NCI-H446 treated with DMSO at 0.1 percent for 48 hours (cell line): Measurements from ENCODE around the gene UBASH3B.
A peak's percentile ranks its signal among the peaks of the same experiment; 100 is the strongest.
"Not testable (repeated sequence)": the region's sequence is repeated elsewhere in the genome, so short reads cannot be mapped to it uniquely, and the experiment has no call there.

ENCODE experiments used
- DNase-seq: peaks from one replicate; lab custom pipeline; 2025; lab: John Stamatoyannopoulos, UW

UBASH3B gene

GRCh38 chr11:122655527-122656072 lies at the start of gene UBASH3B:
Gene UBASH3B (plus strand): TSS chr11:122655722. CDS start chr11:122656050, 328 bp downstream.
- DNase-seq: peak; percentile 82

GRCh38 chr11:122607162-122607561 lies 48.4 kb upstream of the UBASH3B start:
- DNase-seq: not testable (repeated sequence)

DNA sequence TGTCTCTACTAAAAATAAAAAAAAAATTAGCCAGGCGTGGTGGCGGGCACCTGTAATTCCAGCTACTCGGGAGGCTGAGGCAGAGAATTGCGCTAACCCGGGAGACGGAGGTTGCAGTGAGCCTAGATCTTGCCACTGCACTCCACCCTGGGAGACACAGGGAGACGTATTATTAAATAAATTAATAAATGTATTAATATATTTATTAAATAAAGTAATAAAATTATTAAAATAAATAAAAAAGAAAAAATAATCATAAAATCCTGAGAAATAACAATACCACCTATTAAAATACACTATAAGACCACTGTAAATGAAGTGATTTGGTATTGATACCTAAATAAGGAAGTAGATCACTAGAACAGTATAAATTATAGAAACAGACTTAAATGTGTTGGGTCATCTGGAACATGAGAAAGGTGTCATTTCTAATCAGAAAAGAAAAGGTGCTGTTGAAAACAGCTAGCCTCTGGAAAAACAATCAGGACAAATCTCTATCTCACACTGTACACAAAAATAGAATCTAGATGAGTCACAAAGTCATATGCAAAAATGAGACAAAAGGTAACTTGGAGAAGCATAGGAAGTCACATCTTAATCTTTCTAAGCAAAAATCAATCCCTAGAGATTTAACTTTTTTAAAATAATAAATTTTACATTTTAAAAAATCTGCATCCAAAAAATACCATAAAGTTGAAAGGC lies 43.2 kb upstream of the UBASH3B start:
- no peak for DNase-seq

- no peak for DNase-seq
Measured at GRCh38 chr11:122616718-122617117, 38.8 kb upstream of the UBASH3B start.

GRCh38 chr11:122617297-122617696 lies 38.2 kb upstream of the UBASH3B start:
- DNase-seq: no peak

- DNase-seq: no peak
Measured at GRCh38 chr11:122617926-122618325, 37.6 kb upstream of the UBASH3B start.

- no peak for DNase-seq
Measured at GRCh38 chr11:122618927-122619326, 36.6 kb upstream of the UBASH3B start.

GRCh38 chr11:122619757-122620156 lies 35.8 kb upstream of the UBASH3B start:
- no peak for DNase-seq

DNA sequence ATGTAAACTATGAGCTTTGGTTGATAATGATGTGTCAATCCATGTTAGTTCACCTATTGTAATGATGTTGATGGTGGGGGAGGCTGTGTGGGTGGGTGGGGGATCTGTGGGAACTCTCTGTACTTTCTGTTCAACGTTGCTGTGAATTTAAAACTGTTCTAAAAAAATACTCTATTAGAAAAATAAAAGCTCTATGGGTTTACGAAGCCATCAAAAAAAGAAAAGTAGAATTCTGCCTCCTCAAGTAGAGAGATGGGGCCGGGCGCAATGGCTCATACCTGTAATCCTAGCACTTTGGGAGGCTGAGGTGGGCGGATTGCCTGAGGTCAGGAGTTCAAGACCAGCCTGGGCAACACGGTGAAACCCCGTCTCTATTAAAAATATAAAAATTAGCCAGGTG lies 30.0 kb upstream of the UBASH3B start:
- not testable (repeated sequence) for DNase-seq

DNA sequence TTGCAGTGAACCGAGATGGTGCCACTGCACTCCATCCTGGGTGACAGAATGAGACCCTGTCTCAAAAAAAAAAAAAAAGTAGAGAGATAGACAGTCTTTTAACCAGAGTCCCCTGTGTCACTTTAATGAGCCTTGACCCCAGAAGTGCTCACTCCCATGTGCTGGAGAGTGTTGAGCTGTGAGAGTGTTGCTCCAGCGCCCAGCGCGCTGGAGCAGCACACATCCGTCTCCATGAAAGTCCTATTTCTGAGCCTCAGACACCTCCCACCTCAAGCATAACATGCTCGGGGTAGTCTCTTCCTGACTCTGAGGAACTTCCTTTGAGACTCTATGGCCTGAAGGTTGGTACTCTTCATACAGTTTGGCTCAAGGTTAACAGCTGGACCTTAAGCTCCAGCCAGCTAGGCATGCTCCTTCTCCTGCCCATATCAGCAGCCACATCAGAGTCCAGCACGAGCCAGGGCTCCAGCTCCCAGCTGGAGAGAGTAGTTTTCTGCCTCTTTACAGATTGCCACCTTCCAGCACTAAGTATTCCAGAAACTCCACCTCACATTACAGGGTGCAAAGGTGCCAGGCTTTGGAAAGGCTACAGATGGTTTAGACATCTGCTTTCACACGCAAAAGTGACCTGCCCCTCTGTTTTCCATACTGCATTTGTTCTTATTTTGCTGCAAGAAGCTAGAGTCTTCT lies 29.4 kb upstream of the UBASH3B start:
- DNase-seq: no peak

DNA sequence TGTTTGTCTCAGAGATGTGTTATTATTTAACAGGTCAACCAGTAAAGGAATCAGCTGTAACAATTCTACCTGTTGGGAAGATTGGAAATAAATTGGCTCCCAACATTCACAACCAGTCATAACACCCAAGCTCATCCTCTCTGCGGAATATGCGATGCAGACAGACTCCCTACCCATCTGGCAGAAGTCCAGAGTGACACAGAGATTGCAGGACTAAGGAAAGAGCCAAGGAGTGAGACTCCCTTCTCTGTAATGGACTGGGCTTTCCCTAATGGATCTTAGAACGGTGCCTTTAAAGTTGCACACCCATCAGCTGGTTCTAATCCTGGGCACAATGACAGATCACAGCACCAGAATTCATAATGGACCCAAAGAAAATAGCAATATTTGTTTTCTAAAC lies 27.8 kb upstream of the UBASH3B start:
- no peak for DNase-seq

- DNase-seq: peak; percentile 42
Measured at GRCh38 chr11:122628810-122629555, 26.5 kb upstream of the UBASH3B start.

DNA sequence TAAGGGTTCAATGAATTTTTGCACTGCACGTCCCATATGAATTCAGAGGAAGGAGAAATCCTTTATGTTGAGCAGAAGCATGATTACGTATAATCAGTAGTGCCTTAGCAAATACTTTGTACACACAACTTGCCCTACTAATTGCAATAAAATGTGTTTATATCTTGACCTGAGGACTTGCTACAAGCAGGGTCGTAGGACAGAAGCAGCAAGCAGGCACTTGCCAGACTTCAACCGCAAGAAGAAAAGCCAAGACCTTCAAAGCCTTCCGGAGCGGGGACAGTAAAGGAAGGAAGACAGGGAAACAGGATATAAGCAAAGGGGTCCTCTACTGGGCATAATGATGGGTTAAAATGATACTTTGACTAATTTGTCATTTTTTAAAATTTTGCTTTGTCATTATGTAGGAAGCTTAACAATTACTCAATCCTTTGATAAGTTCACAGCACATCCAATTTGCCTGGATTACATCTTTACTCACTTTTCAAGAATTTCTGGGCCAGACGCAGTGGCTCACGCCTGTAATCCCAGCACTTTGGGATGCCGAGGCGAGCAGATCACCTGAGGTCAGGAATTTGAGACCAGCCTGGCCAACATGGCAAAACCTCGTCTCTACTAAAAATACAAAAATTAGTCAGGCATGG lies 23.2 kb upstream of the UBASH3B start:
- no peak for DNase-seq

GRCh38 chr11:122633219-122633829 lies 22.2 kb upstream of the UBASH3B start:
- peak; percentile 46 for DNase-seq

DNA sequence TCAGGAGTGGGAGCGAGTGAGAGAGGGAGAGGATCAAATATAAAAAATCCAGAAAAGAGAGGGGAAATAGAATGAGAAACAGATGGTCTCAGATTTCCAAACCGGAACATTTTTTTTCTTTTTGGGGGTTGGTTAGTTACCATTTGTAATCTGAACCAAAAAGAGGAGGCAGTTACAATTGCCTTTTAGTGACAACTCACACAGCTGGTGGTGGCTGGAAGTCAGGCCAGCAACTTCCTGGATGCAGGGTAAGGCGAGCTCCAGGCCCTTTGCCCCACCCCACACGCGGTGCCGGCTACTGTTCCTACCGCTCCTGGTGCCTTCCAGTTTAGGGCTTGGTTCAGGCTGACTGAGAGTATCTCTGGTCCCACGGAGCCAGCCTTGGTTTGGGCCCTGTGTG lies 21.0 kb upstream of the UBASH3B start:
- DNase-seq: peak; percentile 57

GRCh38 chr11:122637541-122637940 lies 18.0 kb upstream of the UBASH3B start:
- DNase-seq: no peak

DNA sequence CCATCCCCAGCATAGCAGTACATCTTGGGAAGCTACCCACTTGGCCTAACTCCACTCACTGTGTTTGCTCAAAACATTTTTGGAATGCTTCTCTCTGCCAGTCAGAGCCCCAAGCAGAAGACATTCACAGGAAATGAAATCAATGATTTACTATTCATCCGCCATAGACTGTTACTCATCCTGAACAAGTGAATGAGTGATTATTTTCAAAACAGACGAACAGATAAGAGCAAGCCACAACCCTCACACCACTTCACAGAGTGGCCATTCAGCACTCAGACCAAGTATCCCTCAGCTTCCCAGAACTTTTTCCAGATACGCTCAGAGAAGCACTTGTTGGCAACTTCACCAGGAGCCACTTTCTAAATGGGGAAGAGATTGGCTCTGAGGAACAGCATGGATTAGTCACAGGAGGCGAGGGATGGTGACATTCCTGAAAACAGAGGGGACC lies 13.0 kb upstream of the UBASH3B start:
- no peak for DNase-seq

DNA sequence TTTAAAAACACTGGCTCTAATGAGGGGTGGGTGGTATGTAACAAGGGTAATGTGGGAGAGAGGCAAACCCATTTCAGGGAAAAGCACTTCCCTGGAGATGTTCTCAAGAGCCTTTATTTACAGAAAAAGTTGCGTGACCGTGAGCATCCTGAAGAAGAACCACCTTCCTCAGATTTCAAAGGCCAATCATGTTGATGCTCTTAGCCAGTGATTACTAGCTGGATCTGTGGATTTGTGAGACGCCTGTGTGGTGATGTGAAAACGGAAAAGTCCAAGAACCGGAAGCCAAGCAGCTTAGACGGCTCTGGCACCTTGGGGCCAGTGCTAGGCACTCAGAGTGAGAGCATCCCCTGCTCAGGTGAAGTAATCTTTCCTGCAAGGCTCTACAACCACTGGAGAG lies 12.6 kb upstream of the UBASH3B start:
- DNase-seq: no peak

- DNase-seq: no peak
Measured at GRCh38 chr11:122645847-122646246, 9.7 kb upstream of the UBASH3B start.

DNA sequence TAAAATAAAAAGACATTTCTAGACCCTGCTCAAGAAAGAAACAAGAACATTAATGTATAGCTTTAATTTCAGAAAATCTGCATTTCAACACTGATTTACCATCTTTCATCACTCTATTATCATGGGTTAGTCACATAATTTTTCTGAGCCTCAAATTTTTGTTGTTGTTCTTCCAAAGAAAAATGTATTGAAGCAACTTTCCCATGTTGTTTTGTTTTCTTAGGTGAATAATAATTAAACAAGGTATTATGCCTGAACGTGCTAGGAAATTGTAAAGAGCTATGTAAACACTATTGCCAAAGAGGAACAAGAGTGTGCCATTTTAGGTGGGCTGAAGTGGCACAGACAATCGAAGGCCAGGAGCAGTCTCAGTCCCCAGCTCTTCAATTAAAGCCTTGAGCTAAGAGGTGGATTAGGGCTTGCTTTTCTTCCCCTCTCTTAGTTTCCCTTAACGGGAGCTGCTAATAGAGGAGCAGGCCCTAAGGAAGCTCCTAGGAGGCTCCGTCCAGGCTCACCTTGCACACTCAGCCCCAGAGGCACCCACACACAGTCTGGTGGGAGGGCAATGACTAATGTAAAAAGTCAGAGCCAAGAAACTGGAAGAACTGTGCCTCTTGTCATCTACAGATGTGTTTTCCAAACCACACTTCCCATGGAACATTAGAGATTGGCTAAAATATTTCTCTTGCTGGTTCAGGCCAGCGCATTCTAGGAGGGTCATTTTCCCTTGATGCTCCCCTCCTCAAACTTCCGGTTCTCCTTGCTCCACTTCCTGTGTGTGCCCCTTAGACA lies 8.8 kb upstream of the UBASH3B start:
- DNase-seq: no peak
